Right atrium auricular region (tissue), 2 donors: ENCODE data around the gene SEC24A. TPM values are rescaled to one million over a fixed set of nuclear protein-coding genes. Genes with fewer than 3 reads are reported as not detected.
"Not testable (repeated sequence)": the region's sequence is repeated elsewhere in the genome, so short reads cannot be mapped to it uniquely, and the experiment has no call there.

Experiments used
- DNase-seq: peaks from one replicate; pipeline ENCODE4 v3.0.0-alpha.2; 2019; ENCODE audit warnings: low spot score
- H3K27ac ChIP-seq, 2 donors: fragments of 200-600 bp; sonication (generic); 1 replicate in 1 of 2; 2 replicates in 1 of 2; pipeline ENCODE4 v1.5.1; 2016 to 2019
- H3K27me3 ChIP-seq, 2 donors: fragments of 200-600 bp; sonication (generic); one replicate each; pipeline versions ENCODE4 v1.5.1 to v1.6.0; 2017 to 2019
- H3K36me3 ChIP-seq: fragments of 200-600 bp; sonication (generic); one replicate; pipeline ENCODE4 v1.5.1; 2016
- H3K4me1 ChIP-seq, 2 donors: fragments of 200-600 bp; sonication (generic); one replicate each; pipeline versions ENCODE4 v1.5.1 to v1.6.0; 2017 to 2019
- H3K4me3 ChIP-seq, 2 donors: fragments of 200-600 bp; sonication (generic); 1 replicate in 1 of 2; 2 replicates in 1 of 2; pipeline ENCODE4 v1.5.1; 2017 to 2019; ENCODE audit warnings: mild to moderate bottlenecking in 1 of 2, moderate library complexity in 1 of 2
- H3K9me3 ChIP-seq, 2 donors: fragments of 200-600 bp; sonication (generic); one replicate each; pipeline ENCODE4 v1.5.1; 2019
- CTCF ChIP-seq, 2 donors: fragments of 200-600 bp; sonication (generic); IDR thresholded peaks; one replicate each; pipeline ENCODE4 v1.5.1; 2019; ENCODE audit warnings: antibody characterized with exemption in 2 of 2
- total RNA-seq, 2 donors: library from RNA; depleted of rRNA; stranded (reverse); fragments of >200 nt; gene quantifications; one replicate each; pipeline ENCODE4 v1.1.0, GENCODE V29; 2016

The SEC24A gene
- total RNA-seq, 2 donors from 2014 or later, result 9.6 to 12.8 TPM

GRCh38 chr5:134620634-134621033 lies 28.0 kb upstream of the SEC24A start:
- no peak for DNase-seq
- no peak for TF ChIP-seq CTCF (IDR thresholded peaks at IDR 0.05)
- peaks cover 0 to 4% of the 10 kb centered on the region in 2 donors for H3K4me1 ChIP-seq
- no peak overlapping the region for H3K4me3 ChIP-seq
- H3K27me3 ChIP-seq, result no peaks in the 10 kb centered on the region
- no peak overlapping the region for H3K27ac ChIP-seq
- peaks cover 77% of the 10 kb centered on the region for H3K36me3 ChIP-seq
- H3K9me3 ChIP-seq, result no peaks in the 10 kb centered on the region

- TF ChIP-seq CTCF (IDR thresholded peaks at IDR 0.05), result no peak
- H3K27me3 ChIP-seq, result no peaks in the 10 kb centered on the region
- H3K27ac ChIP-seq, result no peak overlapping the region
- peaks cover 0 to 7% of the 10 kb centered on the region in 2 donors for H3K4me1 ChIP-seq
- H3K9me3 ChIP-seq, result no peaks in the 10 kb centered on the region
- no peak for DNase-seq
- peaks cover 31% of the 10 kb centered on the region for H3K36me3 ChIP-seq
- H3K4me3 ChIP-seq, result no peak overlapping the region
Observed at GRCh38 chr5:134625559-134625958, 23.0 kb upstream of the SEC24A start.

- TF ChIP-seq CTCF (IDR thresholded peaks at IDR 0.05), result no peak
- Histone ChIP-seq H3K36me3 (peaks cover 22% of the 10 kb centered on the region), H3K27ac (no peak overlapping the region), H3K9me3 (no peaks in the 10 kb centered on the region), H3K27me3 (no peaks in the 10 kb centered on the region), H3K4me3 (no peak overlapping the region), H3K4me1 (peaks cover 0 to 14% of the 10 kb centered on the region in 2 donors)
- no peak for DNase-seq
Observed at GRCh38 chr5:134626369-134627014, 22.1 kb upstream of the SEC24A start.

GRCh38 chr5:134634227-134634626 lies 14.4 kb upstream of the SEC24A start:
- H3K4me3 ChIP-seq, result no peak overlapping the region
- H3K27ac ChIP-seq, result no peak overlapping the region
- H3K36me3 ChIP-seq, result no peaks in the 10 kb centered on the region
- no peak for DNase-seq
- peaks cover 0 to 14% of the 10 kb centered on the region in 2 donors for H3K4me1 ChIP-seq
- H3K9me3 ChIP-seq, result no peaks in the 10 kb centered on the region
- no peak for TF ChIP-seq CTCF (IDR thresholded peaks at IDR 0.05)
- H3K27me3 ChIP-seq, result no peaks in the 10 kb centered on the region

GRCh38 chr5:134635366-134635765 lies 13.2 kb upstream of the SEC24A start:
- H3K36me3 ChIP-seq, H3K9me3 ChIP-seq, H3K27ac ChIP-seq, H3K27me3 ChIP-seq, DNase-seq, H3K4me3 ChIP-seq: not testable (repeated sequence)
- peaks cover 0 to 14% of the 10 kb centered on the region in 2 donors for H3K4me1 ChIP-seq

- Histone ChIP-seq H3K27ac (no peak overlapping the region), H3K9me3 (no peaks in the 10 kb centered on the region), H3K27me3 (no peaks in the 10 kb centered on the region), H3K4me1 (no peaks in the 10 kb centered on the region), H3K4me3 (no peak overlapping the region), H3K36me3 (no peaks in the 10 kb centered on the region)
- DNase-seq, result no peak
- no peak for TF ChIP-seq CTCF (IDR thresholded peaks at IDR 0.05)
Observed at GRCh38 chr5:134637116-134637721, 11.4 kb upstream of the SEC24A start.
